HG02571 (cell line): Measurements from ENCODE around the gene PPP4C.
"Not testable (repeated sequence)": the region's sequence is repeated elsewhere in the genome, so short reads cannot be mapped to it uniquely, and the experiment has no call there.

Experiments used
- ATAC-seq: cut with Tn5 transposase; IDR thresholded peaks from one replicate; pipeline ENCODE4 v1.9.1; 2021; ENCODE audit warnings: mild to moderate bottlenecking, moderate library complexity; ENCODE audit not compliant: unreplicated experiment

Gene PPP4C

GRCh38 chr16:30096105-30096861 is 20.5 kb downstream of the PPP4C start, which contains the start of gene YPEL3:
Gene YPEL3, minus strand, starts transcription at chr16:30096213. Its CDS starts 731 bp downstream, at chr16:30095482.
- peak; percentile 45 for ATAC-seq

GRCh38 chr16:30096862-30097563 is 21.2 kb downstream of the PPP4C start:
- ATAC-seq, result no peak

GRCh38 chr16:30104090-30104489 is 28.3 kb downstream of the PPP4C start:
- ATAC-seq, result no peak

GRCh38 chr16:30104492-30104891 is 28.7 kb downstream of the PPP4C start:
- no peak for ATAC-seq

GRCh38 chr16:30108059-30108850 is 32.5 kb downstream of the PPP4C start:
- ATAC-seq, result no peak

- no peak for ATAC-seq
Observed at GRCh38 chr16:30110661-30111060, 34.9 kb downstream of the PPP4C start.

- ATAC-seq, result no peak
Observed at GRCh38 chr16:30112197-30113030, 36.6 kb downstream of the PPP4C start.

GRCh38 chr16:30113031-30113710 is 37.4 kb downstream of the PPP4C start, which contains the start of gene GDPD3:
Gene GDPD3, minus strand, starts transcription at chr16:30113537. Its CDS starts 59 bp downstream, at chr16:30113478.
- no peak for ATAC-seq

GRCh38 chr16:30113711-30114333 is 38.0 kb downstream of the PPP4C start:
- ATAC-seq, result no peak

GRCh38 chr16:30114411-30114810 is 38.6 kb downstream of the PPP4C start:
- ATAC-seq, result no peak

GRCh38 chr16:30114833-30115232 is 39.0 kb downstream of the PPP4C start:
- not testable (repeated sequence) for ATAC-seq

- ATAC-seq, result no peak
Observed at GRCh38 chr16:30115238-30115637, 39.4 kb downstream of the PPP4C start.

- no peak for ATAC-seq
Observed at GRCh38 chr16:30116291-30117207, 40.8 kb downstream of the PPP4C start.

GRCh38 chr16:30117768-30118167 is 42.0 kb downstream of the PPP4C start:
- no peak for ATAC-seq

GRCh38 chr16:30119428-30119827 is 43.6 kb downstream of the PPP4C start:
- ATAC-seq, result no peak

GRCh38 chr16:30120340-30121105 is 44.7 kb downstream of the PPP4C start:
- ATAC-seq, result no peak

GRCh38 chr16:30121741-30122571 is 46.2 kb downstream of the PPP4C start:
- ATAC-seq, result no peak
